Midbrain (tissue), 1 donor: ENCODE data around the gene SPTLC1.
"Not testable (repeated sequence)": the region's sequence is repeated elsewhere in the genome, so short reads cannot be mapped to it uniquely, and the experiment has no call there.

Experiments used
- DNase-seq: peaks from one replicate; lab custom pipeline; 2025; lab: John Stamatoyannopoulos, UW

Gene SPTLC1, protein sequence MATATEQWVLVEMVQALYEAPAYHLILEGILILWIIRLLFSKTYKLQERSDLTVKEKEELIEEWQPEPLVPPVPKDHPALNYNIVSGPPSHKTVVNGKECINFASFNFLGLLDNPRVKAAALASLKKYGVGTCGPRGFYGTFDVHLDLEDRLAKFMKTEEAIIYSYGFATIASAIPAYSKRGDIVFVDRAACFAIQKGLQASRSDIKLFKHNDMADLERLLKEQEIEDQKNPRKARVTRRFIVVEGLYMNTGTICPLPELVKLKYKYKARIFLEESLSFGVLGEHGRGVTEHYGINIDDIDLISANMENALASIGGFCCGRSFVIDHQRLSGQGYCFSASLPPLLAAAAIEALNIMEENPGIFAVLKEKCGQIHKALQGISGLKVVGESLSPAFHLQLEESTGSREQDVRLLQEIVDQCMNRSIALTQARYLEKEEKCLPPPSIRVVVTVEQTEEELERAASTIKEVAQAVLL

DNA sequence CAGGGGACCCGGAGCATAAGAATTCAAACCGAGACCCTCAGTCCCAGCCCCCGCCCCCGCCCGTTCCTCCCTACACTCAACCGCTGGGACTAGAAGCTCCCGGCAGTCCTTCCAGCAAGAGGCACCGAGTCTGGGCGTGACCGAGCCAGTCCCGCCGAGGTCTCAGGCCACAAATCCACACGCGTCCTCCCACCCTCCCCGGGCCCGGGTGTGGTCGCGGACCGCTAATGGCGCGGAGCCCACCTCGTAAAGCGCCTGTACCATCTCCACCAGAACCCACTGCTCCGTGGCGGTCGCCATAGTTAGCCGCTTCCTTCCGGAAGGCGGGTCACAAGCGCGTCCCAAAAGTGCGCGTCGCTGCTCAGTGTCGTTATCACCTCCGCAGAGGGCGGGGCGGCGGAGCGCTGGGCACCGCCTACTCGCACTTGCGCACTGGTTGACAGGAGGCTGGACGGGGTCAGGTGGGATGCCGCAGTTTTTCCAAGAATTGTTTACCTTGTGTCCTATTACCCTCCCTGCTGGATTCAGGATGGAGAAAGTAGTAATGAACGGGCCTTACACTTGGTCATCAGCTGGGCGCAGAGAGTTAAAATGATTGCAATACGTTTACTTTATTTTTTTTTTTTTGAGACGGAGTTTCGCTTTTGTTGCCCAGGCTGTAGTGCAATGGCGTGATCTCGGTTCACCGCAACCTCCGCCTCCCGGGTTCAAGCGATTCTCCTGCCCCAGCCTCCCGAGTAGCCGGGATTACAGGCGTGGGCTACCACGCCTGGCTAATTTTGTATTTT lies at the start of gene SPTLC1:
Gene SPTLC1 (minus strand): TSS at position 343 of the 788 bp plus-strand sequence. CDS start 43 bp downstream, at position 300.
- DNase-seq = peak; percentile 96

DNA sequence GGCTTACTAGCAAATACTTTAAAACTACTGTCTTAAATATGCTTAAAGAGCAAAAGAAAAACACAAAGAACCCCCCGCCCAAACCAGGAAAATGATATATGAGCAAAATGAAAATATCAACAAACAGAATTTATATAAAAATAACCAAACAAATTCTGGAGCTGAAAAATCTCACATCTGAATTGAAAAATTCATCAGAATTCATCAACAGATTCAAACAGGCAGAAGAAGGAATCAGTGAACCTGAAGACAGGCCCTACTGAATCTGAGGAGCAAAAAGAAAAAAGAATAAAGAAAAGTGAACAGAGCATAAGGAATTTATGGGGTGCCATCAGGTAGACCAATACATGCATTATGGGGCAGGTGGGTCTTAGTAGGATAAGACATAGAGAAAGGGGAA lies 49.8 kb upstream of the SPTLC1 start:
- DNase-seq = no peak

- DNase-seq = no peak
Measured at GRCh38 chr9:92164490-92164889, 49.3 kb upstream of the SPTLC1 start.

DNA sequence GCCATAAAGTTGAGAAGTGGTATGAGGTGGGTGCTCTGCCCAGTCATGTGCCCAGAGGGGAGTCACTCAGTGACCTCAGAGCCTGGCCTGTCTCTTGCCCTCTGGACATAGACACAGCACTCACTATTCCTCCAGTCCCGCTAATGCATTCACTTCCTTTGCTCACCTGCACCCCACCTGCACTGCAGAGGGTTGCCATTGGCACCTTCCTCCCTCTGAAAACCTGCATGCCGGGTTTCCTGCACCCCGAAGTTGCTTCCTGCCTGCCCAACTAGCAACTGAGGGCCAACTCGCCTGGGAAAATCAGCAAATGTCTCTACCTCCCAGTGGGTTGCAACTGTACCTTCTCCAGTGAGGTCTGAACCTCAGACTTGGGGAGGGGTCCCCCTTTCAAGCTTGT lies 48.1 kb upstream of the SPTLC1 start:
- DNase-seq = no peak

DNA sequence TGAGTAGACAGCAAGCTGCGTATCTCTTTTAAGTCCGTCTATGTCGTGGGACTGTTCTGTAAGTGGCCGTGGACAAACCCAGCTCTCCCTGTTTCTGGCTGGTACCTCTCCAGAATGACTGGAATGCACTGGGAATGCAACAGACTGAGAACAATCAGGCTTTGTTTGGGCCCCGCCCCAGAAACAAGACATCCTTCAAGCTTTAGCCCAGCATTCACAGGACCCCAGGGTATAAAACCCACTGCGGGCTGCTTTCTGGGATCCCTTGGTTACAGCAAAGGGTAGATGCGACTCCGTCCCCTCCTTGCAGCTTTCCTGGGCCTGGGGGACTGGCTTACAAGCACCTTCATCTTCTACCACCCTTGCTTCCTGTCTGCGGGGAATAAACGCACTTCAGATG lies 45.6 kb upstream of the SPTLC1 start:
- DNase-seq = no peak

DNA sequence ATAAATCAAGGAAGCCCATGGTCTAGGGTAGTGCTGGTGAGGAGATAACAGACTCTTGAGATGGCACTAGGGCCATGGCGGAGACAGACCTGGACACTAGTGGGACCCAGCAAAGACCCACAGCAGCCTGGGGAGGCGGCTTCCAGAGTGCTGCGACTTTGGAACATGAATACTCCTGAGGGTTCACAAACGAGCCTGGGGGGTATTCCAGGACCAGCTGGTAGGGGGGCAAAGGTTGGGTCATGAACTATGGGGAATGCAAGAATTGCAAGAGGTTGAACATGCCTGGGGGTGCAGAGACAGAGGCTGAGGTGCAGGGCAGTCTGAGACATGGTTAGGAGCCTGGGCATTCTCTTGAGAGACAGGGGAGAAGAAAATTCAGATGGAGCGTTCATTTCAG lies 43.8 kb upstream of the SPTLC1 start:
- no peak for DNase-seq

GRCh38 chr9:92158097-92158601 lies 42.9 kb upstream of the SPTLC1 start:
- no peak for DNase-seq

DNA sequence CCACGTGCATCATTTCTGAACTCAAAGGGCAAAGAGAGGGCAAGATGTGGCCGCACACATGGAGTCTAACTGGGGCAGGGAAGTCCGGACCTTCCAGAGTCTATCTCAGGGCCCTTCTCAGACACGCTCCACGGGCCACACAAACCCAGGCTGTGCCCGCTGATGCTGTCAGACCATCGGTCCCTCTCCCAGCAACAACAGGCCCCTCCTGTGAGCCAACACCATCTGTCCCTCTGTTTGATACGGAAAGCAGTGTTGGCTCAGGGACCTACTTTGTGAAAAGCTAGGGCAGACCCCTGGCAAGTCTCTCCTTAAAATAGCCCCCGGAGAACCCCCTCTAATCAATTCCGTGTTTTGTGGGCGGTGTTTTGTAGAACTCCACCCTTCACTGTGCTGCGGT lies 40.5 kb upstream of the SPTLC1 start:
- DNase-seq = not testable (repeated sequence)

DNA sequence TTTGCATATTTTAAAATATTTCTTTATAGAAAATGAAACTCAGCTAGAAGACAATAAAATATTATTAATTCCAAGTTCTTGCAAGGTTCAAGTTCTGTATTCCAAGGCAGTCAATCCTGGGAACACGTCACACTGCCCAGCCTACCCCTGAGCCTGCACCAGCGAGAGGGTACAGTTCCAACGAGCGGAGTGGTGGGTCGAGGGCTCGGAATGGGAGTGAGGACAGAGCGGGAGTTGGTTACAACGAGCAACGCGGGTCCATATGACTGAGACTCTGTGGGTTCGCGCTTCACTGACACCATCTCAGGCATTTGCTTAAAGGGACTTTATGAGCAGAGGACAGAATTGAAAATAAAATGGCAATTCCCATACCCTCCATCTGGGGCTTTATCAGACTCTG lies 40.0 kb upstream of the SPTLC1 start:
- no peak for DNase-seq

GRCh38 chr9:92153466-92154415 lies 38.5 kb upstream of the SPTLC1 start:
- not testable (repeated sequence) for DNase-seq

DNA sequence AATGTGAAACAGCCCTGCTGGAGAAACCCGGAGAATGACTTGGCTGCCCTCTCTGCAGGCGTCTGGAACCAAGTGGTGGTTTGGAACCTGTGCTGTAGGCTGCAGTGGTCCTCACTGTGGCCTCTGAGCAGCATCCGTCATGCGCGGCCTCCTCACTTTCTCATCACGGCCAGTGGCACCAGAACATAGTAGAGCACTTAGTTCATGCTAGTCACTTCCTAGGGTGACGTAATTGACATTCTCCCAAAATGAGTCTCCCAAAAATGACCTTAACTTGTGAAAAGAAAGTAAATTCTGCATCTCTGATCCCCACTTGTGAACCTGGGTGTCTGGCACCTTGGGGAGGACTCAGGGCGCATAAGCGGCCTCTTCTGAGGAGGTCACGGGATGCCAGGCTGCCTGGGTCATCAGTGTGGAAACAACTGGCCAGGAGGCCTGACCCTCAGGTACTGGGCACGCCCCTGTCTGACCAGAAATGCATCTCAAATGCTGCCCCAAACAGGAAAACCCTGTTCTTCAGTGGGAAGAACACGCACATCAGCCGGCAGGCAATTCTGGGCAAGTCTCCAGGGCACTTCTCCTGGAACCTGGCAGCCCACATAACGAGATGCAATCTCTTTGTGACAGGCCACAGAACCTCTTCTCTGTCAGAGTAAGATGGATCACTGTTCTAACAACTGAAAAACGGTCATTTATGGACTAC lies 36.6 kb upstream of the SPTLC1 start:
- DNase-seq = no peak

DNA sequence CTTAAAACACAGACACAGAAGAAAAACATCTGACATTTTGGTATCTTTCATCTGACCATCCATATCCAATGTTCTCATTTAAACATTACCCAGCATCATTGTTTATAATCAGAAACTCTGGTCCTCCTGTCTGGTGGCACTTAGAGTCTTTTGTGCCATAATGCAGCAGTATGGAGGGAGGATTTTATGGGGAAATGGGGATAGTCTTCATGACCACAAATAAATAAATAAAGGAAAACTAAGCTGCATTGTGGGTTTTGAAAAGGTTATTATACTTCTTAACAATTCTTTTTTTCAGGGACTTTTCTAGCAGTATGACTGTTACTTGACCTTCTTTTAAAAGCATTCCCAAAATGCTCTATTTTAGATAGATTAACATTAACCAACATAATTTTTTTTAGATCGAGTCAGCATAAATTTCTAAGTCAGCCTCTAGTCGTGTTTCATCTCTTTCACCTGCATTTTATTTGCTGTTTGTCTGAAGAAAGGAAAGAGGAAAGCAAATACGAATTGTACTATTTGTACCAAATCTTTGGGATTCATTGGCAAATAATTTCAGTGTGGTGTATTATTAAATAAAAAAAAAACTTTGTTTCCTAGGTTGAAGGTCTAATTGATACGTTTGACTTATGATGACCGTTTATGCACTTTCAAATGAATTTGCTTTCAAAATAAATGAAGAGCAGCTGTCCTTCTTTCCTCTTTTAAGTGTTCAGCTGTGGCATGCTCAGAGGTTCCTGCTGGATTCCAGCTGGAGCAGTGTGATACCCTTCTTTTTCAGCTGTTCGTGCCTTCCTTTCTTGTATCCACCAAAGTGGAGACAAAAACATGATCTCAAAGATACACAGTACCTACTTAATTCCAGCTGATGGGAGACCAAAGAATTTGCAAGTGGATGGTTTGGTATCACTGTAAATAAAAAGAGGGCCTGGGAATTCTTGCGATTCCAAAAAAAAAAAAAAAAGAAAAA lies 35.6 kb upstream of the SPTLC1 start:
- not testable (repeated sequence) for DNase-seq

GRCh38 chr9:92147852-92148180 lies 32.6 kb upstream of the SPTLC1 start:
- DNase-seq = no peak

DNA sequence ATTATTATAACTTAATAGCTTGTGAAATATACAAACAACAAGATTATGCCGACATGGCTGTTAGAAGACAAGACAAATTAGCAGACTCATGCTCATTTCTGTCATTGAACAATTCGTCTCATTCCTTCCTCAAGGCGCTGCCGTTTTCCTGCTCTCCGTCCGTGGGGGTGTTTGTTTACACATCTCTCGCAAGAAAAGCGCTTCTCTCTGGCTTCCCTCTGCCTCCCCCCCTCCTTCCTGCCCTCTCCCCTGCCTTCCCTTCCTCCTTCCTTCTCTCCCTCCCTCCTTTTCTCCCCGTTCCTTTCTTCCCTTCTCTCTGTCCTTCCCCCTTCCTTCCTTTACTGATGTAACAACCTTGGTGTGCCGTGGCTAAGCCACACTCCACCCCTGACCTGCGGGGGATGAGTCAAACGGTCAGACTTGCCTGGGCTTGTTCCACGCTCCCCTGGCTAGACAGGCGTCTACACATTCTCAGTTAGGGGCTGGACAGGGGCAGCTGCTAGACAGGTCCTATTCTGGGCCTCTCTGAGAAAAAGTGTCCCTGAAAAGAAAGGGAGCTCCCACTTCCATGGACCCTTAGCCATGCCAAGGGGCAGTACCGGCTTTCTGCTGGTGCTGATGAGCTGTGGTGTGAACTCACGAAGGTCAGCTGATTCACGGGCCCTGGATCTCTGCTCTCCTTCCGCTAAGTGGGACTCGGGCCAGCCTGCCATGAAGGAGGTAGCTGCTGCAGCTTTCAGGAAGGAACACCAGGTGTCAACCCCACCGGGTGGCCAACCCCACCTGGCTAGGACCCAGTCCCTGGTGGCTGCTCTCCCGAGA lies 32.0 kb upstream of the SPTLC1 start:
- no peak for DNase-seq

- DNase-seq = no peak
Measured at GRCh38 chr9:92146610-92147009, 31.4 kb upstream of the SPTLC1 start.

DNA sequence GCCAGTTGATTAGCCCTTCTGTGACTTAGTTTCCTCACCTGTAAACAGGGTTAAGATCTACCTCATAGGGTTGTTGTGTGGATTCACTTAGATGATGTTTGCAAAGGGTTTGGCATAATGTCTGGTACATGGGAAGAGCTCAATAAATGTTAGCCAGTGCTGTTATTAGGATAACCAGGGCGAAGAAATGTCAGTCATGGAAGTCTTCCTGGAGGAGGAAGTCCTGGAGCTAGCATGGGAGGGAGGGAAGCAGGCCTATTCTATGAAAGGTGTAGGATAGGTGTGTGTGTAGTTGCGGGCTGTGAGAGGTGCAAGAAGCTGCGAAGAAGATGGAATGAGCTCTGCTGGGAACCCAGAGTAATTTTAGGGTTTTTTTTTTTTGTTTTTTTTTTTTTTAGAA lies 30.6 kb upstream of the SPTLC1 start:
- not testable (repeated sequence) for DNase-seq

- DNase-seq = no peak
Measured at GRCh38 chr9:92142329-92142728, 27.1 kb upstream of the SPTLC1 start.

DNA sequence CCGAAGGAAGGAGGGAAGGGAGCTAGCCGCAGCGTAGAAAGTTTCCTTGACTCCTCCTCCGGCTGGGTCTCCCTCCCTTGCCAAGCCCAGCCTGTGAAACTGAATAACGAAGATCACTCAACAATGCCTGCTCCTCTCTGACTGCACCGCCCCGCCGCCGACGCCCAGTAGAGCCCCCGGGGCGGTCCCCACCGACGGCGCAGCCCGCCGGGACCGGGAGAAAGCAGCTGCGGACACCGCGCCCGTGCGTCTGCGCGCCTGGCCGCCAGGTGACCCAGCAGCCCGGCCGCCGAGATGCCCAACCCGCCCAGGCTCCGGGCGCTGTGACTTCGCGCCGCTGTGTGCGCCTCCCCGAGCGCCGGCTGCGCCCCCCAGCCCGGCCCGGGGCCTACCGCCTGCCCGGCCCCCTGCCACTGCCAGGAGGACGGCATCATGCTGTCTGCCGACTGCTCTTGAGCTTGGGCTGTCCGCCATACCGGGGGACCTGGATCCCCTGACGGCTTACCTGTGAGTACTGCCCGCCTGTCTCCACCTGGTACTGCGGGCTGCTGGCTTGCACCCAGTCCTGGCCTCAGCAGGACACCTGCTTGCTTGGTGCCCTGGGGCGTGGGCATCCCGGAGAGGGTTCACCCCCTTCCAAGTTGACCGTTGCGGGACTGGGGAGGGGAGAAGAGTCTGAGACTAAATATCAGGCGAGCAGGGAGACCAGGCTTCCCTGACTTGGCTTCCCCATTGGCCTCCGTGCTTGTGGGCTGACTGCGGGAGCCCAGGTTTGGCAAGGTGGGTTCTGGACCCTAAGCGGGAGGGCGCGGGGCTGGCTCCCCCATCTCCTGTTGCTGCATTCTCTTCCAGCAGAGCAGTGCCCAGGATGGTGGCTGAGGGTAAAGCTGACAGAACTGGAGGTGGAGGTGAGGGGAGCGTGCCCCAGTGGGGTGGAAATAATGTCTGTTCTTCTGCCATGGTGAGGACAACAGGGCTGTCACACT lies 26.2 kb upstream of the SPTLC1 start:
- DNase-seq = no peak
